Activated CD4-positive, alpha-beta T cell treated with anti-CD3 and anti-CD28 coated beads for 24 hours (primary cell): ENCODE data around the gene CASTOR1.
A peak's percentile ranks its signal among the peaks of the same experiment; 100 is the strongest.
"Not testable (repeated sequence)": the region's sequence is repeated elsewhere in the genome, so short reads cannot be mapped to it uniquely, and the experiment has no call there.

ENCODE experiments used
- DNase-seq, 2 donors: peaks; one replicate each; pipeline ENCODE4 v3.0.0-alpha.2; 2020; ENCODE audit warnings: low read depth in 2 of 2

The CASTOR1 gene

GRCh38 chr22:30289141-30289979, at the start of gene CASTOR1:
TSS of gene CASTOR1 (minus strand) at chr22:30289505. CDS start at chr22:30289497, 8 bp downstream.
- peak; percentile 88 to 92 for DNase-seq

- no peak for DNase-seq
Measured at GRCh38 chr22:30338802-30339201, 49.5 kb upstream of the CASTOR1 start.

- not testable (repeated sequence) for DNase-seq
Measured at GRCh38 chr22:30338341-30338740, 49.0 kb upstream of the CASTOR1 start.

GRCh38 chr22:30337461-30337778, 48.1 kb upstream of the CASTOR1 start:
- DNase-seq = no peak

- DNase-seq = no peak
Measured at GRCh38 chr22:30336752-30337460, 47.6 kb upstream of the CASTOR1 start.

GRCh38 chr22:30335236-30335635, 45.9 kb upstream of the CASTOR1 start:
- no peak for DNase-seq

GRCh38 chr22:30334646-30335045, 45.3 kb upstream of the CASTOR1 start:
- no peak for DNase-seq

- no peak for DNase-seq
Measured at GRCh38 chr22:30333707-30334087, 44.4 kb upstream of the CASTOR1 start.

GRCh38 chr22:30332994-30333706, 43.8 kb upstream of the CASTOR1 start:
- DNase-seq = no peak

GRCh38 chr22:30332551-30332950, 43.2 kb upstream of the CASTOR1 start:
- DNase-seq = no peak

- no peak for DNase-seq
Measured at GRCh38 chr22:30328466-30329049, 39.3 kb upstream of the CASTOR1 start.

- DNase-seq = no peak
Measured at GRCh38 chr22:30327864-30328345, 38.6 kb upstream of the CASTOR1 start.

- DNase-seq = peak; percentile 88 to 90
Measured at GRCh38 chr22:30326706-30327362, 37.5 kb upstream of the CASTOR1 start, which contains the start of gene TBC1D10A. TSS of gene TBC1D10A (minus strand) at chr22:30326941. CDS start at chr22:30326881, 60 bp downstream.

GRCh38 chr22:30326255-30326705, 37.0 kb upstream of the CASTOR1 start:
- no peak for DNase-seq

GRCh38 chr22:30325724-30326254, 36.5 kb upstream of the CASTOR1 start:
- no peak for DNase-seq

GRCh38 chr22:30325065-30325720, 35.9 kb upstream of the CASTOR1 start:
- DNase-seq = no peak

GRCh38 chr22:30324014-30324730, 34.9 kb upstream of the CASTOR1 start:
- no peak for DNase-seq

GRCh38 chr22:30323246-30323645, 33.9 kb upstream of the CASTOR1 start:
- no peak for DNase-seq

GRCh38 chr22:30321461-30321860, 32.2 kb upstream of the CASTOR1 start:
- no peak for DNase-seq
